C4-2B (cell line): ENCODE results near the gene LCE6A.

Experiments used
- H3K27ac ChIP-seq: fragments of 450-650 bp; 2 replicates; pipeline ENCODE4 v1.5.1; 2017
- ZFX ChIP-seq: fragments of 450-650 bp; IDR thresholded peaks from 2 replicates; pipeline ENCODE4 v1.6.1; 2017
- TF ChIP-seq, protein P1 (sequence below): fragments of 450-650 bp; conservative IDR thresholded peaks from 2 replicates; pipeline ENCODE4 v1.5.1; 2017; ENCODE audit warnings: mild to moderate bottlenecking

Gene LCE6A

GRCh38 chr1:152884506-152884905 lies 41.9 kb downstream of the LCE6A start:
- no peak for TF ChIP-seq ZFX
- TF ChIP-seq, protein P1, sequence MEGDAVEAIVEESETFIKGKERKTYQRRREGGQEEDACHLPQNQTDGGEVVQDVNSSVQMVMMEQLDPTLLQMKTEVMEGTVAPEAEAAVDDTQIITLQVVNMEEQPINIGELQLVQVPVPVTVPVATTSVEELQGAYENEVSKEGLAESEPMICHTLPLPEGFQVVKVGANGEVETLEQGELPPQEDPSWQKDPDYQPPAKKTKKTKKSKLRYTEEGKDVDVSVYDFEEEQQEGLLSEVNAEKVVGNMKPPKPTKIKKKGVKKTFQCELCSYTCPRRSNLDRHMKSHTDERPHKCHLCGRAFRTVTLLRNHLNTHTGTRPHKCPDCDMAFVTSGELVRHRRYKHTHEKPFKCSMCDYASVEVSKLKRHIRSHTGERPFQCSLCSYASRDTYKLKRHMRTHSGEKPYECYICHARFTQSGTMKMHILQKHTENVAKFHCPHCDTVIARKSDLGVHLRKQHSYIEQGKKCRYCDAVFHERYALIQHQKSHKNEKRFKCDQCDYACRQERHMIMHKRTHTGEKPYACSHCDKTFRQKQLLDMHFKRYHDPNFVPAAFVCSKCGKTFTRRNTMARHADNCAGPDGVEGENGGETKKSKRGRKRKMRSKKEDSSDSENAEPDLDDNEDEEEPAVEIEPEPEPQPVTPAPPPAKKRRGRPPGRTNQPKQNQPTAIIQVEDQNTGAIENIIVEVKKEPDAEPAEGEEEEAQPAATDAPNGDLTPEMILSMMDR: no peak
- H3K27ac ChIP-seq: no peak overlapping the region

- TF ChIP-seq, protein P1: no peak
- TF ChIP-seq ZFX: no peak
- no peak overlapping the region for H3K27ac ChIP-seq
Measured at GRCh38 chr1:152884966-152885624, 42.4 kb downstream of the LCE6A start.

- H3K27ac ChIP-seq: no peak overlapping the region
- TF ChIP-seq ZFX: no peak
- TF ChIP-seq, protein P1: no peak
Measured at GRCh38 chr1:152886085-152886484, 43.4 kb downstream of the LCE6A start.

DNA sequence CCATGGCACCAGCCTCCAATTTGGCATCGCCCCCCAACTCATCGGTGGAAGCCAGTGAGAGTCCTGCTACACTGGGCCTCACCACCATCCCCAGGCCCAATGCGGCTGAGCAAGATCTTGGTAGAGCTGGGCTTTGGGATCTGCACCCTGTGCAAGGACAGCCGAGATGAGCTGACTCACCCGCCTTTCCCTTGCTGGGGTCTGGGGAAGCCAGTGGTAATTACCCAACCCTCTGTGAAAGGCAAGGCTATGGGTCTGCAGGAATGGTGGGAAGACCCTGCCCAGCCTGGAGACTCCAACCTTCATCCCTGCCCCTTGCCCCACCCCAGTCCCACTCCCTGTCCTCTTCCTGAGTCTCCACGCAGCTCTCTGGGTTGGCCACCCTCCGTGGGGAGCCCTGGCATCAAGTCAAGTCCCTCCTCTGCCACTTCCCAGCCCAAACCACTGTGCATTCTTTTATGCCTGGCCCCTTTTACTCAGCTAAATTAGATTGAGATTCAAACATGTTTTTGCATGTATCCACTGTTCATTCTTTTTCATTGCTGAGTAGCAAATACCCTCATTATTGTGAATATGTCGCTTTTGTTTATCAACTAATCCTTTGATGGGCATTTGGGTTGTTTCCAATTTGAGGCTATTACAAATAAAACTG lies 44.2 kb downstream of the LCE6A start:
- TF ChIP-seq, protein P1: no peak
- no peak for TF ChIP-seq ZFX
- no peak overlapping the region for H3K27ac ChIP-seq

- TF ChIP-seq ZFX: no peak
- TF ChIP-seq, protein P1: no peak
- H3K27ac ChIP-seq: no peak overlapping the region
Measured at GRCh38 chr1:152888126-152888525, 45.5 kb downstream of the LCE6A start.
